GM10248 (cell line): Measurements from ENCODE around the gene UTP14C.

Experiments
- CTCF ChIA-PET: fragments of 300-600 bp; sonication (Branson Sonifier 250); formaldehyde crosslinking; extraction: SDS; loops from one replicate; lab custom pipeline; 2021; ENCODE audit warnings: antibody characterized with exemption; lab: Yijun Ruan, JAX
- POLR2A ChIA-PET: fragments of 350-650 bp; sonication (Branson Sonifier 250); formaldehyde crosslinking; extraction: SDS; loops from one replicate; lab custom pipeline; 2020; ENCODE audit warnings: antibody characterized with exemption; lab: Yijun Ruan, JAX
- DNase-seq: peaks from one replicate; pipeline ENCODE4 v3.0.0; 2012; ENCODE audit errors: extremely low spot score
- CTCF ChIP-seq: IDR thresholded peaks from 2 replicates; pipeline ENCODE4 v1.5.1; 2012; ENCODE audit warnings: mild to moderate bottlenecking, low read depth; ENCODE audit errors: extremely low read depth, missing control alignments, control extremely low read depth

Gene UTP14C

GRCh38 chr13:52001120-52001731, 23.3 kb upstream of the UTP14C start:
- CTCF ChIA-PET = interaction anchor here (0.5 to 4.0 kb wide), 17 partner anchors 9 to 449 kb away, joined by 3 to 18 read pairs (median 4); partner anchors contain the start of genes ALG11, NEK5 and VPS36
- TF ChIP-seq CTCF = peak; percentile 47
- DNase-seq = peak; percentile 76
- POLR2A ChIA-PET = no interaction called here

DNA sequence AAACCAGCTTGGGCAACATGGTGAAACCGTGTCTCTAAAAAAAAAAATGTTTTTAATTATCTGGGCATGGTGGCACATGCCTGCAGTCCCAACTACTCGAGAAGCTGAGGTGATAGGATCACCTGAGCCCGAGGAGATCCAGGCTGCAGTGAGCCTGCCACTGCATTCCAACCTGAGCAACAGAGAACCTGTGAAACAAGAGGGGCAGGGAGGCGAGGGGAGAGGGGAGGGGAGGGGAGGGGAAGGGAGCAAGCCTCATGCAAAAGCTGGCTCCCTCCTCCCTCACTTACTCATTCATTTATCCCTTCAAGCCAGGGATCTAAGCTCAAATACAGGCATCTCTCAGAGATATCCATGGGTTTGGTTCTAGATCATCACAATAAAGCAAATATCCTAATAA, 22.1 kb upstream of the UTP14C start:
- DNase-seq = no peak
- CTCF ChIA-PET = interaction anchor here (0.7 to 4.0 kb wide), 11 partner anchors 10 to 448 kb away, joined by 3 to 18 read pairs (median 4); partner anchors contain the start of genes ALG11, NEK5 and VPS36
- POLR2A ChIA-PET = no interaction called here
- TF ChIP-seq CTCF = no peak

- ChIA-PET POLR2A (no interaction called here), CTCF (interaction anchor here (1.0 to 3.9 kb wide), 6 partner anchors 9 to 446 kb away, joined by 3 to 16 read pairs (median 6); partner anchors contain the start of genes ALG11 and VPS36)
- TF ChIP-seq CTCF = no peak
- DNase-seq = no peak
Observed at GRCh38 chr13:52003541-52003940, 20.9 kb upstream of the UTP14C start.

DNA sequence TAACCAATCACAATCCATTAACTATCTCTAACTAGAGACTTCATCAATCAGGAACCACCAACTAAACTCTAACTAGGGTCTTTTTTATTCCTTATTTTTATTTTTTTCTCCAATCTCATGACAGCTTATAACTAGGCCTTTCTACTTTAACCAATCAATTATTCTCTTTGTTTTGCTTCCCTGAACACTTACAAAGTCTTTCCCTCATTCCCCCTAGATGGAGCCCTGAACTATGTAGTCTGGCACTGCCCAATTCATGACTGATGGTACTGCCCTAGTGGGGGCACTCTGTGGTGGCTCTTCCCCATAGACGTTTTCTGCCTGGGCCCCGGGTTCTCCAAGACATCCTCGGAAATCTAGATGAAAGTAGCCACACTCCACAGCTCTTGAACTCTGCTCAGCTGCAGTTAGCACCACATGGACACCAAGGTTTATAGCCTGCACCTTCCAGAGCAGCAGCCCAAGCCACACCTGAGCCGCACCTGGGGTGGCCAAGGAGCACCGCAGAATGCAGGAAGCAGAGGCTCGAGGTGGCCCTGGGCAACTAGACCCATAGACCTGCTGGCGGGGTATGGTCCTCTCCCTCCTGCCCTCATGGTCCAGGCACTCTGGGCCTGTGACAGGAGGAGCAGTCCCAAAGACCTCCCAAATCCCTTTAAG, 19.9 kb upstream of the UTP14C start:
- CTCF ChIA-PET = interaction anchor here (1.0 to 1.8 kb wide), 3 partner anchors 39 to 445 kb away, joined by 3 to 7 read pairs (median 7); partner anchors contain the start of gene VPS36
- no peak for TF ChIP-seq CTCF
- POLR2A ChIA-PET = no interaction called here
- DNase-seq = no peak

GRCh38 chr13:52005841-52006522, 18.5 kb upstream of the UTP14C start:
- no peak for TF ChIP-seq CTCF
- no peak for DNase-seq
- POLR2A ChIA-PET = no interaction called here
- CTCF ChIA-PET = no interaction called here

DNA sequence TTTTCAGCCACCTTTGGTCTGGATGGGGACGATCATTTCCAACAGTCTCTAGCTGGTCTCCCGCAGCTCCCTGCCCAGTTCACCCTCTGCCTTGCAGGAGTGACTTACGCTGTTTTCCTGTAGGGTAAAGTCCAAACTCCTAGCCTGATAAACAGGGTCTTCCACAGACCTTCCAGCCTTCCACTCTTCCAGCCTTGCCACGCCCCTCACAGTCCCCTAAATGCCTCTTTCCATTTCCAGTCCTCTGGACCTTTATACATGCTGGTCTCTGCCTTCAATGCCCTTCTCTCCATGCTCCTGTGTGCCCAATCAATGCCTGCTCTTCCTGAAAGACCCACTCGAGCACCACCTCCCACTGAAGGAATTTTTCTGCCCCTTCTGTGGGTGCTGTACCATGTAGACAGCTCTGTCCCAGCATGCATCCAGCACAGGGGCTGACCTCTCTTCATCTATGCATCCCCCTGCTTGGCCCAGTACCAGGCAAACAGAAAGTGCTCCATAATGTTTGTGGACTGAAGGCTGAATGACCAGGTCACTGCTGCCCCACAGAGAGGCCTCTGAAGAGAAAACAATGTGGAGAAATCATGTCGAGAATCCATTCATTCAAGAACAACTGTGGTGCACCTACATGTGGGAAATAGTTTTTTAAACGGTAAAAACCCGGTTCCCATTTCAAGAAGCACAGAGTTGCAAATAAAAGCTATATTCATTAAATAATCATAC, 17.8 kb upstream of the UTP14C start:
- ChIA-PET CTCF (no interaction called here), POLR2A (no interaction called here)
- no peak for TF ChIP-seq CTCF
- no peak for DNase-seq
